Measurements from ENCODE around the gene PTPRU.

PTPRU gene

GRCh38 chr1:29331309-29331708, 95.0 kb downstream of the PTPRU start:
- TF ChIP-seq TAF1 (IDR thresholded peaks at IDR 0.05; ENCODE audit: borderline replicate concordance, insufficient read depth, low read length) (no peak), REST (IDR thresholded peaks at IDR 0.05; ENCODE audit: insufficient read depth in 1 of 2, low read depth in 2 of 2, low read length in 2 of 2) (no peak), SIN3A (IDR thresholded peaks at IDR 0.05; ENCODE audit: borderline replicate concordance, insufficient read depth, low read length) (no peak), FOXP2 (optimal IDR thresholded peaks at IDR 0.05; ENCODE audit: borderline replicate concordance, extremely low read depth, extremely low read length, insufficient read depth) (no peak), POLR2AphosphoS5 (IDR thresholded peaks at IDR 0.05; ENCODE audit: low read depth, low read length) (no peak)

GRCh38 chr1:29331729-29332128, 95.4 kb downstream of the PTPRU start:
- TF ChIP-seq TAF1 (IDR thresholded peaks at IDR 0.05; ENCODE audit: borderline replicate concordance, insufficient read depth, low read length) = no peak
- no peak for TF ChIP-seq POLR2AphosphoS5 (IDR thresholded peaks at IDR 0.05; ENCODE audit: low read depth, low read length)
- no peak for TF ChIP-seq REST (IDR thresholded peaks at IDR 0.05; ENCODE audit: insufficient read depth in 1 of 2, low read depth in 2 of 2, low read length in 2 of 2)
- no peak for TF ChIP-seq FOXP2 (optimal IDR thresholded peaks at IDR 0.05; ENCODE audit: borderline replicate concordance, extremely low read depth, extremely low read length, insufficient read depth)
- no peak for TF ChIP-seq SIN3A (IDR thresholded peaks at IDR 0.05; ENCODE audit: borderline replicate concordance, insufficient read depth, low read length)

GRCh38 chr1:29332204-29332603, 95.9 kb downstream of the PTPRU start:
- TF ChIP-seq FOXP2 (optimal IDR thresholded peaks at IDR 0.05; ENCODE audit: borderline replicate concordance, extremely low read depth, extremely low read length, insufficient read depth) (no peak), SIN3A (IDR thresholded peaks at IDR 0.05; ENCODE audit: borderline replicate concordance, insufficient read depth, low read length) (no peak), TAF1 (IDR thresholded peaks at IDR 0.05; ENCODE audit: borderline replicate concordance, insufficient read depth, low read length) (no peak), REST (IDR thresholded peaks at IDR 0.05; ENCODE audit: insufficient read depth in 1 of 2, low read depth in 2 of 2, low read length in 2 of 2) (no peak), POLR2AphosphoS5 (IDR thresholded peaks at IDR 0.05; ENCODE audit: low read depth, low read length) (no peak)

- TF ChIP-seq SIN3A (IDR thresholded peaks at IDR 0.05; ENCODE audit: borderline replicate concordance, insufficient read depth, low read length) (no peak), REST (IDR thresholded peaks at IDR 0.05; ENCODE audit: insufficient read depth in 1 of 2, low read depth in 2 of 2, low read length in 2 of 2) (no peak), FOXP2 (optimal IDR thresholded peaks at IDR 0.05; ENCODE audit: borderline replicate concordance, extremely low read depth, extremely low read length, insufficient read depth) (no peak), TAF1 (IDR thresholded peaks at IDR 0.05; ENCODE audit: borderline replicate concordance, insufficient read depth, low read length) (no peak), POLR2AphosphoS5 (IDR thresholded peaks at IDR 0.05; ENCODE audit: low read depth, low read length) (no peak)
Observed at GRCh38 chr1:29333008-29333407, 96.7 kb downstream of the PTPRU start.

GRCh38 chr1:29335573-29335972, 99.3 kb downstream of the PTPRU start:
- TF ChIP-seq TAF1 (IDR thresholded peaks at IDR 0.05; ENCODE audit: borderline replicate concordance, insufficient read depth, low read length) (no peak), FOXP2 (optimal IDR thresholded peaks at IDR 0.05; ENCODE audit: borderline replicate concordance, extremely low read depth, extremely low read length, insufficient read depth) (no peak)
